GM12878 (cell line): Measurements from ENCODE around the gene PRKN. TPM values are rescaled to one million over a fixed set of nuclear protein-coding genes. Genes with fewer than 3 reads are reported as not detected.

Source experiments
- ATAC-seq: fragments of 200-7000 bp; cut with Tn5 transposase; 3 replicates; pipeline ENCODE4 v1.9.1; 2020; ENCODE audit warnings: mild to moderate bottlenecking, moderate library complexity
- BruUV-seq: library from RNA; stranded (reverse); fragments of 400-500 nt; replicated peaks from 2 replicates; lab custom pipeline; 2021; lab: Mats Ljungman, UMichigan
- CTCF ChIA-PET: fragments of 300-600 bp; sonication (Branson Sonifier 250); formaldehyde crosslinking; extraction: SDS; loops from one replicate; lab custom pipeline; 2021; ENCODE audit warnings: inconsistent platforms; lab: Yijun Ruan, JAX
- POLR2A ChIA-PET: fragments of 350-600 bp; formaldehyde crosslinking; extraction: SDS; loops from one replicate; lab custom pipeline; 2021; ENCODE audit warnings: inconsistent platforms; lab: Charles Lee
- RAD21 ChIA-PET: fragments of 300-600 bp; sonication (Branson Sonifier 250); formaldehyde crosslinking; loops from one replicate; lab custom pipeline; 2023; ENCODE audit warnings: antibody characterized with exemption; ENCODE audit not compliant: unreplicated experiment; lab: Charles Lee
- SMC1A ChIA-PET: fragments of 300-600 bp; sonication (Branson Sonifier 250); formaldehyde crosslinking; loops from one replicate; lab custom pipeline; 2023; ENCODE audit not compliant: unreplicated experiment, uncharacterized antibody; lab: Charles Lee
- DNase-seq: peaks from one replicate; pipeline ENCODE4 v3.0.0-alpha.2; 2011; ENCODE audit warnings: low read depth, low spot score
- FAIRE-seq: peaks from 3 replicates; lab custom pipeline; 2011; peaks lifted over from hg19 to GRCh38; lab: Jason Lieb, UNC
- H2AFZ ChIP-seq: 2 replicates; pipeline ENCODE4 v1.6.0; 2011; ENCODE audit warnings: low read depth, low read length, control low read depth; ENCODE audit not compliant: control insufficient read depth
- H3K27ac ChIP-seq: 2 replicates; pipeline ENCODE4 v1.5.1; 2011; ENCODE audit warnings: control low read depth; ENCODE audit not compliant: control insufficient read depth, insufficient read depth
- H3K27me3 ChIP-seq, 2 experiments: replicated peaks in 1 of 2; 2 replicates each; pipeline versions ENCODE4 v1.6.0 to v1.6.1; 2011; ENCODE audit warnings: low read length in 1 of 2; ENCODE audit not compliant: control insufficient read depth in 2 of 2, insufficient read depth in 2 of 2
- H3K36me3 ChIP-seq, 2 experiments: 2 replicates each; pipeline ENCODE4 v1.5.1; 2011; ENCODE audit warnings: low read length in 1 of 2; ENCODE audit not compliant: control insufficient read depth in 2 of 2, insufficient read depth in 2 of 2
- H3K4me1 ChIP-seq: 2 replicates; pipeline ENCODE4 v1.6.1; 2011; ENCODE audit warnings: mild to moderate bottlenecking, low read length, moderate library complexity, mixed read lengths; ENCODE audit not compliant: control insufficient read depth, insufficient read depth
- H3K4me2 ChIP-seq: 2 replicates; pipeline ENCODE4 v1.6.0; 2011; ENCODE audit warnings: control low read depth; ENCODE audit not compliant: control insufficient read depth, insufficient read depth
- H3K4me3 ChIP-seq: fragments of 200-600 bp; sonication (generic); 2 replicates; pipeline ENCODE4 v1.5.1; 2016
- H3K79me2 ChIP-seq: 2 replicates; pipeline ENCODE4 v1.6.0; 2011; ENCODE audit warnings: low read length; ENCODE audit not compliant: control insufficient read depth, insufficient read depth
- H3K9ac ChIP-seq: 2 replicates; pipeline ENCODE4 v1.8.0; 2011; ENCODE audit warnings: low read length, control low read depth, mixed read lengths; ENCODE audit not compliant: control insufficient read depth, insufficient read depth
- H3K9me3 ChIP-seq: replicated peaks from 3 replicates; pipeline ENCODE4 v1.5.1; 2011; ENCODE audit warnings: mild to moderate bottlenecking, low read length; ENCODE audit not compliant: control insufficient read depth, insufficient read depth
- H4K20me1 ChIP-seq: 2 replicates; pipeline ENCODE4 v1.6.0; 2011; ENCODE audit not compliant: control insufficient read depth, insufficient read depth
- BACH1 ChIP-seq: fragments of 450-650 bp; IDR thresholded peaks from 2 replicates; pipeline ENCODE4 v1.6.1; 2017; ENCODE audit warnings: mild to moderate bottlenecking, borderline replicate concordance
- CHD1 ChIP-seq: IDR thresholded peaks from 2 replicates; pipeline ENCODE4 v1.6.1; 2012; ENCODE audit warnings: low read depth, low read length, improper control_type of control experiment
- HDGF ChIP-seq: fragments of 450-650 bp; IDR thresholded peaks from 2 replicates; pipeline ENCODE4 v1.6.1; 2016; ENCODE audit warnings: antibody characterized with exemption
- MTA3 ChIP-seq: IDR thresholded peaks from 2 replicates; pipeline ENCODE4 v1.6.1; 2012; ENCODE audit warnings: low read length, inconsistent platforms, borderline replicate concordance
- PAX5 ChIP-seq: IDR thresholded peaks from 2 replicates; pipeline ENCODE4 v1.6.1; 2011; ENCODE audit warnings: low read depth, low read length, borderline replicate concordance
- SIN3A ChIP-seq: IDR thresholded peaks from 2 replicates; pipeline ENCODE4 v1.6.1; 2012; ENCODE audit warnings: low read depth, low read length, improper control_type of control experiment
- SREBF1 ChIP-seq: IDR thresholded peaks from 2 replicates; pipeline ENCODE4 v1.6.1; 2012; ENCODE audit warnings: mild to moderate bottlenecking, low read length
- SUPT20H ChIP-seq: IDR thresholded peaks from 2 replicates; pipeline ENCODE4 v1.6.1; 2011; ENCODE audit warnings: low read depth, mild to moderate bottlenecking, low read length, moderate library complexity, borderline replicate concordance; ENCODE audit not compliant: control insufficient read depth
- ZNF622 ChIP-seq: fragments of 450-650 bp; IDR thresholded peaks from 2 replicates; pipeline ENCODE4 v1.6.1; 2017; ENCODE audit warnings: mild to moderate bottlenecking, inconsistent platforms
- ZZZ3 ChIP-seq: IDR thresholded peaks from 2 replicates; pipeline ENCODE4 v1.6.1; 2011; ENCODE audit warnings: low read depth; ENCODE audit not compliant: control insufficient read depth, insufficient read length
- WGBS: methylation state at CpG from one replicate; pipeline ENCODE4 v1.1.6; 2016; ENCODE audit warnings: low lambda C conversion rate; ENCODE audit not compliant: insufficient replicate concordance, insufficient coverage; ENCODE audit errors: missing lambda C conversion rate; 5-methylcytosine and 5-hydroxymethylcytosine counted together
- in situ Hi-C: fragments of 300-500 bp; cut with MboI; formaldehyde crosslinking; loops from 9 replicates; pipeline ENCODE4 v1.14.3; 2018; ENCODE audit warnings: mixed read lengths
- intact Hi-C: fragments of 100-400 bp; cut with micrococcal nuclease; formaldehyde crosslinking; loops from one replicate; pipeline ENCODE4 v1.14.2; 2022; ENCODE audit not compliant: unreplicated experiment
- polyA plus RNA-seq, 11 experiments: library from polyadenylated mRNA; depleted of rRNA in 4 of 11; unstranded in 6 of 11; stranded (reverse) in 5 of 11; fragments of >200 nt; fragmentation: Nextera tagmentation in 4 of 11; fragmentation: Illumina TruSeq in 1 of 11; extraction: Ambion mirVana in 4 of 11; extraction: Trizol in 1 of 11; gene quantifications; 1 replicate in 1 of 11; 2 replicates in 10 of 11; pipeline versions ENCODE4 v1.2.1 to v1.2.3, GENCODE V29; 2011 to 2016; ENCODE audit warnings: inconsistent platforms in 2 of 11, missing spikeins in 2 of 11, low read depth in 1 of 11
- total RNA-seq, 4 experiments: library from RNA; depleted of rRNA in 3 of 4; stranded (reverse); fragments of >200 nt in 3 of 4; fragmentation: Illumina TruSeq in 1 of 4; extraction: Trizol in 1 of 4; gene quantifications; 2 replicates each; pipeline versions ENCODE4 v1.2.1 to v1.2.3, GENCODE V29; 2013 to 2021
- TF ChIP-seq, protein P1 (sequence below): IDR thresholded peaks from 2 replicates; pipeline ENCODE4 v1.6.1; 2011; ENCODE audit warnings: mild to moderate bottlenecking, low read depth, low read length, moderate library complexity; ENCODE audit not compliant: insufficient replicate concordance
- TF ChIP-seq, protein P2 (sequence below): fragments of 450-650 bp; IDR thresholded peaks from 2 replicates; pipeline ENCODE4 v1.6.1; 2016; ENCODE audit warnings: mild to moderate bottlenecking
- TF ChIP-seq, protein P3 (sequence below), 3 experiments: IDR thresholded peaks in 2 of 3; conservative IDR thresholded peaks in 1 of 3; 2 replicates each; pipeline ENCODE4 v1.5.1; 2011; ENCODE audit warnings: low read depth in 3 of 3, low read length in 3 of 3, mild to moderate bottlenecking in 3 of 3, control low read depth in 2 of 3, moderate library complexity in 2 of 3, inconsistent platforms in 1 of 3, mixed read lengths in 1 of 3; ENCODE audit not compliant: control insufficient read depth in 2 of 3, insufficient read depth in 1 of 3; ENCODE audit errors: extremely low read depth in 1 of 3

Gene PRKN
- total and polyA plus RNA-seq, 10 of the 15 experiments (the other 5 are each of a cell fraction or from before 2014, with no cell fraction given): 0.06 to 0.09 TPM; not detected in 8

DNA sequence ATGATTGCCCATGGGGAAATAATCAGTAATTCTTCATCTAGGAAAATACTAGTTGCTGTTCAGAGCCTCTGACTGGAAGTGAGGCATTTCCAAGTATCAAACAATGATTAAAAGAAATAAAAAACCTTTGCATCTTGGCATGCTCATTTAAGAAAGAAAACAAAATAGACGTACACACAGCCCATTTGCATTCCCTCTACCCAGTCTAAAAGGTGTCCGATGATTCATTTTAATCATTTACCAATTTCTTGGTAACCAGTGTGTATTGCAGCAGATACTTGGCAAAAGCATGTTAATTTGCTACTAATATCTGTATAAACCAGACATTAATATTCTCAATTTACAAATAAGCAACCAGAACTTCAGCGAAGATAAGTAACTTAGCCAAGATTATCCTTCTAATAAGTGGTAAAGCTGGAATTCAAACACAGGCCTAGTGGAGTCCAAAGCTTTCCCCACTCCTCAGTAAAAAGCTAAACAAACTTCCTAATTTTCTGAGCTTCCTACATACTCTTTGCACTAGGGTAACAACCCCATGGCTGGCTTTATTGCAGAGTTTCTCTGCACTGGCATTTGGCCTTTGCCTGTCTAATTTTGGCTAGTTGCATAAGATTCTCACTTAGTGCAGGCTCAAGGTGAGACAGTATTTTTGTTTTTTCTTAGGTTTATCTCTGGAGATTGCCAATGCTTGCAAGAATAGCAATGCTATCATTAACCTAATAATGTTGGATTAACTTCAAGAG is 338.1 kb downstream of the PRKN start (continued):
- TF ChIP-seq HDGF (no peak), SIN3A (no peak), ZZZ3 (no peak), ZNF622 (no peak), PAX5 (no peak), BACH1 (no peak)
- TF ChIP-seq, protein P1, sequence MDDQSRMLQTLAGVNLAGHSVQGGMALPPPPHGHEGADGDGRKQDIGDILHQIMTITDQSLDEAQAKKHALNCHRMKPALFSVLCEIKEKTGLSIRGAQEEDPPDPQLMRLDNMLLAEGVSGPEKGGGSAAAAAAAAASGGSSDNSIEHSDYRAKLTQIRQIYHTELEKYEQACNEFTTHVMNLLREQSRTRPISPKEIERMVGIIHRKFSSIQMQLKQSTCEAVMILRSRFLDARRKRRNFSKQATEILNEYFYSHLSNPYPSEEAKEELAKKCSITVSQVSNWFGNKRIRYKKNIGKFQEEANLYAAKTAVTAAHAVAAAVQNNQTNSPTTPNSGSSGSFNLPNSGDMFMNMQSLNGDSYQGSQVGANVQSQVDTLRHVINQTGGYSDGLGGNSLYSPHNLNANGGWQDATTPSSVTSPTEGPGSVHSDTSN: no peak

DNA sequence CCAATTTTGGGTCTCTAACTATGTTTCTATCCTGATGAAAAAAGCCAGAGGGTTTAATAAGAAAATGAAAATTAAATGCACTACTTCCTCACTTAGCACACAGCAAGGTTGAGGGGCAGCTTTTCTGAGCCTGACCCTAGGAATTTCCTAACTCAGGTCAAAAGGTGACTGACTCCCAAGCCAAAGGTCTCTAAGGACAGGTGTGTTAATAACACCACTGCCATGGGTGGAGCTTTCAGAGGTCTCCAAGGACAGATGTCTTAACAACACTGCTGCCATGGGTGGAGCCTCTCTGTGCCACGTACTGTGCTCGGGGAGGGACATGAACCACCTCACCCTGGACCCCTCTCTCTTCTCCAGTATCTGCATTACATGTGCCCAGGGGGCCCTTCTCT is 339.2 kb downstream of the PRKN start:
- no peak overlapping the region for H3K4me3 ChIP-seq
- ChIA-PET POLR2A (no interaction called here), CTCF (no interaction called here), RAD21 (interaction anchor here (0.6 kb wide), 1 partner anchor 52 kb away, joined by 4 read pairs; no protein-coding TSS in a partner anchor), SMC1A (no interaction called here)
- no peak overlapping the region for H3K27ac ChIP-seq
- no TSS peak for BruUV-seq
- H3K9ac ChIP-seq: no peak overlapping the region
- no peaks in the 10 kb centered on the region for H3K4me1 ChIP-seq
- no peaks in the 10 kb centered on the region for H3K79me2 ChIP-seq
- no peak for ATAC-seq
- no peak for FAIRE-seq
- intact Hi-C loops: no loop called here
- no peaks in the 10 kb centered on the region for H3K27me3 ChIP-seq
- H3K9me3 ChIP-seq: no peaks in the 10 kb centered on the region
- H3K36me3 ChIP-seq: no peaks in the 10 kb centered on the region
- WGBS: 3% methylated on average over 2 of the region's 2 CpGs
- no peak overlapping the region for H2AFZ ChIP-seq
- no peak overlapping the region for H3K4me2 ChIP-seq
- no peak for DNase-seq
- in situ Hi-C loops: no loop called here
- no peaks in the 10 kb centered on the region for H4K20me1 ChIP-seq
- TF ChIP-seq, protein P2, sequence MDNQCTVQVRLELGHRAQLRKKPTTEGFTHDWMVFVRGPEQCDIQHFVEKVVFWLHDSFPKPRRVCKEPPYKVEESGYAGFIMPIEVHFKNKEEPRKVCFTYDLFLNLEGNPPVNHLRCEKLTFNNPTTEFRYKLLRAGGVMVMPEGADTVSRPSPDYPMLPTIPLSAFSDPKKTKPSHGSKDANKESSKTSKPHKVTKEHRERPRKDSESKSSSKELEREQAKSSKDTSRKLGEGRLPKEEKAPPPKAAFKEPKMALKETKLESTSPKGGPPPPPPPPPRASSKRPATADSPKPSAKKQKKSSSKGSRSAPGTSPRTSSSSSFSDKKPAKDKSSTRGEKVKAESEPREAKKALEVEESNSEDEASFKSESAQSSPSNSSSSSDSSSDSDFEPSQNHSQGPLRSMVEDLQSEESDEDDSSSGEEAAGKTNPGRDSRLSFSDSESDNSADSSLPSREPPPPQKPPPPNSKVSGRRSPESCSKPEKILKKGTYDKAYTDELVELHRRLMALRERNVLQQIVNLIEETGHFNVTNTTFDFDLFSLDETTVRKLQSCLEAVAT: no peak
- TF ChIP-seq, protein P3, sequence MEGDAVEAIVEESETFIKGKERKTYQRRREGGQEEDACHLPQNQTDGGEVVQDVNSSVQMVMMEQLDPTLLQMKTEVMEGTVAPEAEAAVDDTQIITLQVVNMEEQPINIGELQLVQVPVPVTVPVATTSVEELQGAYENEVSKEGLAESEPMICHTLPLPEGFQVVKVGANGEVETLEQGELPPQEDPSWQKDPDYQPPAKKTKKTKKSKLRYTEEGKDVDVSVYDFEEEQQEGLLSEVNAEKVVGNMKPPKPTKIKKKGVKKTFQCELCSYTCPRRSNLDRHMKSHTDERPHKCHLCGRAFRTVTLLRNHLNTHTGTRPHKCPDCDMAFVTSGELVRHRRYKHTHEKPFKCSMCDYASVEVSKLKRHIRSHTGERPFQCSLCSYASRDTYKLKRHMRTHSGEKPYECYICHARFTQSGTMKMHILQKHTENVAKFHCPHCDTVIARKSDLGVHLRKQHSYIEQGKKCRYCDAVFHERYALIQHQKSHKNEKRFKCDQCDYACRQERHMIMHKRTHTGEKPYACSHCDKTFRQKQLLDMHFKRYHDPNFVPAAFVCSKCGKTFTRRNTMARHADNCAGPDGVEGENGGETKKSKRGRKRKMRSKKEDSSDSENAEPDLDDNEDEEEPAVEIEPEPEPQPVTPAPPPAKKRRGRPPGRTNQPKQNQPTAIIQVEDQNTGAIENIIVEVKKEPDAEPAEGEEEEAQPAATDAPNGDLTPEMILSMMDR (IDR thresholded peaks at IDR 0.05 in 2 of 3, conservative IDR thresholded peaks at IDR 0.05 in 1 of 3; ENCODE audit: control insufficient read depth in 2 of 3, extremely low read depth in 1 of 3, insufficient read depth in 1 of 3, low read depth in 3 of 3, low read length in 3 of 3): no peak
- no peak for TF ChIP-seq MTA3
- TF ChIP-seq CHD1: no peak
- TF ChIP-seq, protein P1: no peak
- no peak for TF ChIP-seq SREBF1
- TF ChIP-seq SUPT20H: no peak
